Immature natural killer cell (primary cell): ENCODE data around the gene SERINC3. TPM values are rescaled to one million over a fixed set of nuclear protein-coding genes. Genes with fewer than 3 reads are reported as not detected.

Source experiments
- DNase-seq, 3 donors: peaks; one replicate each; pipeline ENCODE4 v3.0.0; 2022; ENCODE audit warnings: mixed read lengths in 1 of 3
- H3K27ac Mint-ChIP-seq, 6 donors: one replicate each; pipeline ENCODE4 v1.8.0; 2020; ENCODE audit warnings: mixed read lengths in 6 of 6, mild to moderate bottlenecking in 5 of 6, inconsistent platforms in 4 of 6, moderate library complexity in 3 of 6
- H3K27me3 Mint-ChIP-seq, 3 donors: one replicate each; pipeline ENCODE4 v1.8.0; 2020 to 2021; ENCODE audit warnings: low read depth in 3 of 3, mild to moderate bottlenecking in 3 of 3, mixed read lengths in 3 of 3, moderate library complexity in 3 of 3, inconsistent platforms in 1 of 3
- H3K36me3 Mint-ChIP-seq, 3 donors: one replicate each; pipeline ENCODE4 v1.8.0; 2020; ENCODE audit warnings: mixed read lengths in 3 of 3, inconsistent platforms in 2 of 3, mild to moderate bottlenecking in 2 of 3
- H3K4me1 Mint-ChIP-seq, 2 donors: one replicate each; pipeline ENCODE4 v1.8.0; 2020; ENCODE audit warnings: inconsistent platforms in 2 of 2, mild to moderate bottlenecking in 2 of 2, mixed read lengths in 2 of 2, moderate library complexity in 1 of 2
- H3K4me3 Mint-ChIP-seq, 5 donors: one replicate each; pipeline ENCODE4 v1.8.0; 2020; ENCODE audit warnings: mild to moderate bottlenecking in 5 of 5, mixed read lengths in 5 of 5, inconsistent platforms in 3 of 5, moderate library complexity in 3 of 5
- H3K9me3 Mint-ChIP-seq, 6 donors: one replicate each; pipeline ENCODE4 v1.8.0; 2020; ENCODE audit warnings: mild to moderate bottlenecking in 6 of 6, mixed read lengths in 6 of 6, inconsistent platforms in 4 of 6, moderate library complexity in 3 of 6
- polyA plus RNA-seq, 3 donors: library from polyadenylated mRNA; unstranded; fragments of 300-500 nt; fragmentation: Illumina TruSeq; gene quantifications; one replicate each; pipeline ENCODE4 v1.2.3, GENCODE V29; 2021

The SERINC3 gene
- polyA plus RNA-seq, 3 donors from 2014 or later: 180 to 266 (median 215) TPM

GRCh38 chr20:44495802-44496481 lies 25.9 kb downstream of the SERINC3 start:
- Mint-ChIP-seq H3K36me3 (peaks cover 27 to 61% (median 40%) of the 10 kb centered on the region in 3 donors), H3K4me1 (peaks cover 31 to 42% of the 10 kb centered on the region in 2 donors), H3K9me3 (no peaks in the 10 kb centered on the region), H3K4me3 (no peak overlapping the region), H3K27ac (peak overlapping the region in 4 of 6 donors; percentile 0 to 63 (median 43)), H3K27me3 (peaks cover 2 to 6% (median 2%) of the 10 kb centered on the region in 3 donors)
- DNase-seq: no peak

GRCh38 chr20:44495257-44495656 lies 26.6 kb downstream of the SERINC3 start:
- Mint-ChIP-seq H3K27ac (peak overlapping the region in 4 of 6 donors; percentile 0 to 63 (median 52)), H3K4me3 (no peak overlapping the region), H3K4me1 (peaks cover 37 to 49% of the 10 kb centered on the region in 2 donors), H3K9me3 (no peaks in the 10 kb centered on the region), H3K36me3 (peaks cover 22 to 58% (median 35%) of the 10 kb centered on the region in 3 donors), H3K27me3 (peaks cover 2 to 6% (median 3%) of the 10 kb centered on the region in 3 donors)
- DNase-seq: no peak

- peaks cover 24 to 62% (median 37%) of the 10 kb centered on the region in 3 donors for H3K36me3 Mint-ChIP-seq
- peaks cover 39 to 55% of the 10 kb centered on the region in 2 donors for H3K4me1 Mint-ChIP-seq
These were observed 27.2 kb downstream of the SERINC3 start for GRCh38 chr20:44494681-44495080.

GRCh38 chr20:44494266-44494665 lies 27.6 kb downstream of the SERINC3 start:
- Mint-ChIP-seq H3K27ac (peak overlapping the region in 5 of 6 donors; percentile 48 to 80 (median 63)), H3K4me3 (no peak overlapping the region), H3K4me1 (peaks cover 43 to 59% of the 10 kb centered on the region in 2 donors), H3K36me3 (peaks cover 27 to 63% (median 40%) of the 10 kb centered on the region in 3 donors), H3K27me3 (peaks cover 2 to 6% (median 4%) of the 10 kb centered on the region in 3 donors), H3K9me3 (no peaks in the 10 kb centered on the region)
- DNase-seq: no peak

More at GRCh38 chr20:44494681-44495080, 27.2 kb downstream of the SERINC3 start:
- Mint-ChIP-seq H3K27ac (peak overlapping the region in 5 of 6 donors; percentile 48 to 63 (median 56)), H3K9me3 (no peaks in the 10 kb centered on the region), H3K4me3 (no peak overlapping the region), H3K27me3 (peaks cover 2 to 6% (median 4%) of the 10 kb centered on the region in 3 donors)
- no peak for DNase-seq

- Mint-ChIP-seq H3K36me3 (peaks cover 23 to 53% (median 33%) of the 10 kb centered on the region in 3 donors), H3K27me3 (peaks cover 2 to 6% (median 4%) of the 10 kb centered on the region in 3 donors), H3K4me1 (peaks cover 41 to 56% of the 10 kb centered on the region in 2 donors), H3K4me3 (peak overlapping the region; percentile 70 to 85 (median 78)), H3K9me3 (no peaks in the 10 kb centered on the region), H3K27ac (peak overlapping the region; percentile 74 to 97 (median 94))
- DNase-seq: peak; percentile 66 to 76 (median 72)
These were observed 30.1 kb downstream of the SERINC3 start for GRCh38 chr20:44491635-44492395.

- H3K36me3 Mint-ChIP-seq: peaks cover 21 to 47% (median 38%) of the 10 kb centered on the region in 3 donors
- H3K27ac Mint-ChIP-seq: peak overlapping the region in 4 of 6 donors; percentile 21 to 86 (median 74)
- H3K9me3 Mint-ChIP-seq: no peaks in the 10 kb centered on the region
These were observed 31.9 kb downstream of the SERINC3 start for GRCh38 chr20:44489931-44490330.

GRCh38 chr20:44489223-44489622 lies 32.6 kb downstream of the SERINC3 start:
- Mint-ChIP-seq H3K4me3 (no peak overlapping the region), H3K27me3 (peaks cover 2 to 4% (median 4%) of the 10 kb centered on the region in 3 donors), H3K9me3 (no peaks in the 10 kb centered on the region), H3K36me3 (peaks cover 24 to 43% (median 34%) of the 10 kb centered on the region in 3 donors), H3K4me1 (peaks cover 42 to 61% of the 10 kb centered on the region in 2 donors), H3K27ac (peak overlapping the region in 2 of 6 donors; percentile 34 to 83)
- no peak for DNase-seq

More at GRCh38 chr20:44489931-44490330, 31.9 kb downstream of the SERINC3 start:
- Mint-ChIP-seq H3K4me1 (peaks cover 42 to 60% of the 10 kb centered on the region in 2 donors), H3K27me3 (peaks cover 2 to 6% (median 4%) of the 10 kb centered on the region in 3 donors), H3K4me3 (peak overlapping the region in 2 of 5 donors; percentile 21 to 25)
- DNase-seq: no peak

- DNase-seq: no peak
- Mint-ChIP-seq H3K4me3 (peak overlapping the region in 2 of 5 donors; percentile 14 to 33), H3K27me3 (peaks cover 2 to 4% (median 4%) of the 10 kb centered on the region in 3 donors), H3K9me3 (no peaks in the 10 kb centered on the region), H3K27ac (peak overlapping the region; percentile 10 to 81 (median 46)), H3K4me1 (peaks cover 38 to 55% of the 10 kb centered on the region in 2 donors), H3K36me3 (peaks cover 28 to 42% (median 32%) of the 10 kb centered on the region in 3 donors)
These were observed 33.3 kb downstream of the SERINC3 start for GRCh38 chr20:44488551-44488950.

- H3K4me1 Mint-ChIP-seq: peaks cover 14 to 32% of the 10 kb centered on the region in 2 donors
- no peak for DNase-seq
- peaks cover 25 to 52% (median 38%) of the 10 kb centered on the region in 3 donors for H3K36me3 Mint-ChIP-seq
- H3K27me3 Mint-ChIP-seq: peaks cover 0 to 2% (median 0%) of the 10 kb centered on the region in 3 donors
- H3K27ac Mint-ChIP-seq: peak overlapping the region in 1 of 6 donors; percentile 28
- no peak overlapping the region for H3K4me3 Mint-ChIP-seq
- H3K9me3 Mint-ChIP-seq: no peaks in the 10 kb centered on the region
These were observed 36.1 kb downstream of the SERINC3 start for GRCh38 chr20:44485830-44486198.

GRCh38 chr20:44485078-44485829 lies 36.6 kb downstream of the SERINC3 start:
- H3K9me3 Mint-ChIP-seq: no peaks in the 10 kb centered on the region
- no peak overlapping the region for H3K4me3 Mint-ChIP-seq
- H3K27ac Mint-ChIP-seq: peak overlapping the region in 4 of 6 donors; percentile 25 to 80 (median 50)
- peaks cover 0 to under 1% (median 0%) of the 10 kb centered on the region in 3 donors for H3K27me3 Mint-ChIP-seq
- peaks cover 25 to 55% (median 41%) of the 10 kb centered on the region in 3 donors for H3K36me3 Mint-ChIP-seq
- peaks cover 9 to 27% of the 10 kb centered on the region in 2 donors for H3K4me1 Mint-ChIP-seq
- no peak for DNase-seq

GRCh38 chr20:44483112-44483511 lies 38.8 kb downstream of the SERINC3 start:
- Mint-ChIP-seq H3K27me3 (no peaks in the 10 kb centered on the region), H3K9me3 (no peaks in the 10 kb centered on the region), H3K36me3 (peaks cover 10 to 37% (median 24%) of the 10 kb centered on the region in 3 donors), H3K4me1 (peaks cover 2 to 6% of the 10 kb centered on the region in 2 donors), H3K27ac (peak overlapping the region in 1 of 6 donors; percentile 14), H3K4me3 (no peak overlapping the region)
- no peak for DNase-seq

GRCh38 chr20:44481719-44482416 lies 40.0 kb downstream of the SERINC3 start:
- DNase-seq: no peak
- no peaks in the 10 kb centered on the region for H3K27me3 Mint-ChIP-seq
- no peaks in the 10 kb centered on the region for H3K9me3 Mint-ChIP-seq
- H3K4me1 Mint-ChIP-seq: peaks cover 5 to 9% of the 10 kb centered on the region in 2 donors
- peaks cover 10 to 37% (median 24%) of the 10 kb centered on the region in 3 donors for H3K36me3 Mint-ChIP-seq
- H3K27ac Mint-ChIP-seq: peak overlapping the region in 2 of 6 donors; percentile 35 to 41
- no peak overlapping the region for H3K4me3 Mint-ChIP-seq
